8988T (cell line): ENCODE data around the gene MYLK.
"Not testable (repeated sequence)": the region's sequence is repeated elsewhere in the genome, so short reads cannot be mapped to it uniquely, and the experiment has no call there.

Experiments
- DNase-seq: peaks from one replicate; pipeline ENCODE4 v3.0.0; 2011

The MYLK gene

GRCh38 chr3:123884203-123884831, at the start of gene MYLK:
Gene MYLK, minus strand, starts transcription at chr3:123884332. Its CDS starts 90,491 bp downstream, at chr3:123793841.
- DNase-seq = peak; percentile 75

GRCh38 chr3:123930445-123930844, 46.3 kb upstream of the MYLK start:
- DNase-seq = no peak

GRCh38 chr3:123929325-123929724, 45.2 kb upstream of the MYLK start:
- no peak for DNase-seq

GRCh38 chr3:123926396-123926795, 42.3 kb upstream of the MYLK start:
- no peak for DNase-seq

GRCh38 chr3:123920868-123921267, 36.7 kb upstream of the MYLK start:
- DNase-seq = no peak

GRCh38 chr3:123920383-123920782, 36.3 kb upstream of the MYLK start:
- no peak for DNase-seq

- DNase-seq = no peak
These were observed 35.2 kb upstream of the MYLK start for GRCh38 chr3:123919353-123919752.

GRCh38 chr3:123914829-123915228, 30.7 kb upstream of the MYLK start:
- no peak for DNase-seq

- DNase-seq = no peak
These were observed 25.7 kb upstream of the MYLK start for GRCh38 chr3:123909785-123910184.

- no peak for DNase-seq
These were observed 23.6 kb upstream of the MYLK start for GRCh38 chr3:123907720-123908119.

- DNase-seq = no peak
These were observed 15.3 kb upstream of the MYLK start for GRCh38 chr3:123899300-123899865.

- no peak for DNase-seq
These were observed 8.9 kb upstream of the MYLK start for GRCh38 chr3:123893012-123893411.

GRCh38 chr3:123892195-123892594, 8.1 kb upstream of the MYLK start:
- no peak for DNase-seq

GRCh38 chr3:123890991-123891390, 6.9 kb upstream of the MYLK start:
- not testable (repeated sequence) for DNase-seq

- DNase-seq = not testable (repeated sequence)
These were observed 6.0 kb upstream of the MYLK start for GRCh38 chr3:123890162-123890561.

GRCh38 chr3:123884993-123885392, 861 bp upstream of the MYLK start:
- DNase-seq = no peak

- DNase-seq = no peak
These were observed 380 bp downstream of the MYLK start for GRCh38 chr3:123883701-123884202.

- no peak for DNase-seq
These were observed 1.0 kb downstream of the MYLK start for GRCh38 chr3:123883111-123883510.

- DNase-seq = no peak
These were observed 2.4 kb downstream of the MYLK start for GRCh38 chr3:123881771-123882170.

GRCh38 chr3:123880998-123881561, 3.1 kb downstream of the MYLK start:
- DNase-seq = no peak

GRCh38 chr3:123878807-123879206, 5.3 kb downstream of the MYLK start:
- no peak for DNase-seq

GRCh38 chr3:123877965-123878364, 6.2 kb downstream of the MYLK start:
- no peak for DNase-seq

GRCh38 chr3:123877466-123877865, 6.7 kb downstream of the MYLK start:
- no peak for DNase-seq

GRCh38 chr3:123876858-123877257, 7.3 kb downstream of the MYLK start:
- no peak for DNase-seq

- DNase-seq = no peak
These were observed 11.5 kb downstream of the MYLK start for GRCh38 chr3:123872621-123873020.
